Measurements from ENCODE around the gene PLA2G4B.

PLA2G4B gene

DNA sequence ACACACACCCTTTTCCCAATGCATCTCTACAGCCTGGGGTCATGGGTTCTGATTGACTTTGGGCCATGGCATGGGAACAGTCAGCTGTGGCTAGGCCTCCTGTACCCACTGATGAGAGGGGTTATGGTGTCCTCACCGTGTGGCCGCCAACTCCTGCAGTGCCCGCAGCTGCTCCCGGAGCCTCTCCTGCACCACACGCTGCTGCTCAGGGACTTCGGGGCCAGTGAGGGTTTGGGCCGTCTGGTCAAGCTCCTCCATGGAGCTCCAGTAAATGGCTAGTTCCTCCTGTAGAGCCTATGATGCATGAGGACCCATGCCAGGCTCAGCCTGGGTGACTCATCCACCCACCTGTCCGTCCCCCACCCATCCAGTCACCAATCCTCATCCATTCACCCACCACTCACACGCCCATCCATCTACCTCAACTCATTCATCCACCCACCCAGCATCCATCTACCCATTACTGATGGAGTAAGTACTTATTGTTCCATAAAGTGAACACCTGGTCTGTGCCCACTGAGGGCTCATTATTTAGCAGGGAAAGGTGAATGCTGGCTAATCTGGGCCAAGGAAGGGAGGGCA lies 33.6 kb downstream of the PLA2G4B start:
- no peak for DNase-seq

GRCh38 chr15:41873711-41874110 lies 35.1 kb downstream of the PLA2G4B start:
- DNase-seq, result no peak

DNA sequence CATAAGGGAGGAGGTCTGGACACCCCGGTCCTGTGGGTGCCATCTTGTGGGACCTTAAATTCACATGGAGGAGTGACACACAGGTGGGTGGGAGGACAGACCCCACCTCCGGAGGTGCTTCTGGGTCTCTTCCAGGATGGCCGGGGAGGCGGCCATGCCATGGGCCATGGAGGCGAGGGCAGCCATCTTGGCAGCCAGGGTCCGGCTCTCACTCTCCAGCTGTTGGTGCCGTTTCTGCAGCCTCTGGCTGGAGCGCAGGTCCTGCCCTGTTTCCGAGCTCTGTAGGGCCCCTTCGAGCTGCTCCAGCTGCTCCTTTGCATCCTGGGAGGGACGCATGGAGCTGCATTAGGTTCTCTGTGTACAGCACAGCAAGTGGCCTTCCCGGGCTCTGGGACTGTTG lies 36.1 kb downstream of the PLA2G4B start:
- no peak for DNase-seq

DNA sequence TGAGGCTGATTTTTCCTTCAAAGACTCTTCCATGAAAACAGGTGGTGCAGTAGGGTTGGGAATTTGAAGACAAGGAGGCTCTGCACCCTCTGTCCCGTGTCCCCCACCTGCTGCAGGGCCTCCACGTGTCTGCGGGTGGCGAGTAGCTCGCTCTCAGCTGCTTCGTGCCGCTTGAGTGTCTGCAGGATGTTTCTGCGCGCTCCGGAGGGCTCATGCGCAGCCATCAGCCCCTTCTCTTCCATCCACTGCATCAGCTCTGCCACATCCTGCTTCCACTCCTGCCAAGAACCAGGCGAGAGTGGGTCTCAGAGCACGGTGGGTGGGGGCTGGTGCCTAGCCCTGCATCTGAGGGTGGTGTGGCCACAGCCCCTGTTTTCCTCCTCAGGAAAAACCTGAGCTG lies 37.4 kb downstream of the PLA2G4B start:
- DNase-seq, result no peak

DNA sequence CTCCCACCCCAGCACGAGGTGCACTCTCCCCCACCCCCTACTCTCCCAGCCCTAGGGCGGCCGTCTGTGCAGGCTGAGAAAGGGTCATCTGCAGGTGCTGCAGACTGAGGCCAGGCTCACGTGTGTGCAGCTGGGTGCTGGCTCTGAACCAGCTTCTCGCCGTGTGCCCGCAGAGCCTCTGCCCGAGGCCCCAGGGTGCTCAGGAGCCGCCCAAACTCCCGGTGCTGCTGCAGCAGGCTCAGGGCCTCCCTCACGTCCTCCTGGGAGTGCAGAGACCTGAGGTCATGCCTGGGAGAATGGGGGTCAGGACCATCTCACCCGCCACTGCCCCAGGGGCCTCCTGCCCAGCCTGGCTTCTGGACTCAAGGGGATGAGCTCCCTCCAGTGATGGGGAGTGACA lies 38.0 kb downstream of the PLA2G4B start:
- no peak for DNase-seq

DNA sequence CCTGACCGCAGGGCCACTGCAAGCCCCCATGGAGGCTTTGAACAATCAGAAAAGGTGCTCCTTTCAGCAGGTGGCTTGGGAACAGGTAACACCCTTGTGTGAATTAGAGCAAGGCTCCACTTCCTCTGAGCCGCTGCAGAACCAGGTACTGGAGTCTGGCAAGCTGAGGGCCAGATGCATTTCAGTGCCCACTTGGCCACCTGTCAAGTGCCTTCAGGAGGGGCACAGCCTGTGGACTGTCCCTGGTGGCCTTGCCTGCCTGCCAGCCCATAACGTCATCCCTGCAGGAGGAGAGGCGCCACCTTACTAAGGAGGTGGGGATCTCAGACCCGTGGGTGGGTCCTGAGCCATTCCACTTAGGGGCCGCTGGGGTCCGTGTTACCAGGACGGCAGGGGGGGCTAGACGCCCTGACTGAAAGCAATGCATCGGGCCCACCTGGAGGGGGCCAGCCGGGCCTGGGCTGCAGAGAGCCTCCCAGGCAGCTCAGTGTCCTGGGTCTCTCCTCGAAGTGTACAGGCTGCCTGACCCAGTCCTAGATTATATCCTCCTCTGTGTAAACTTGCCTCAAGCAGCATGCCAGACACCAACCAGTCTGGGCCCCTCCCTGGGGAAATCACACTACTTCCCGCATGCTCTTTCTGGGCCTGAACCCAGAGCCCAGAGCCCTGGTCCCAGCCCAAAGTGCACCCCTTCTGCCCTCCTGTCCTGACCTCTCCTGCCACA lies 39.1 kb downstream of the PLA2G4B start:
- no peak for DNase-seq

GRCh38 chr15:41878355-41878699 lies 39.7 kb downstream of the PLA2G4B start:
- no peak for DNase-seq

DNA sequence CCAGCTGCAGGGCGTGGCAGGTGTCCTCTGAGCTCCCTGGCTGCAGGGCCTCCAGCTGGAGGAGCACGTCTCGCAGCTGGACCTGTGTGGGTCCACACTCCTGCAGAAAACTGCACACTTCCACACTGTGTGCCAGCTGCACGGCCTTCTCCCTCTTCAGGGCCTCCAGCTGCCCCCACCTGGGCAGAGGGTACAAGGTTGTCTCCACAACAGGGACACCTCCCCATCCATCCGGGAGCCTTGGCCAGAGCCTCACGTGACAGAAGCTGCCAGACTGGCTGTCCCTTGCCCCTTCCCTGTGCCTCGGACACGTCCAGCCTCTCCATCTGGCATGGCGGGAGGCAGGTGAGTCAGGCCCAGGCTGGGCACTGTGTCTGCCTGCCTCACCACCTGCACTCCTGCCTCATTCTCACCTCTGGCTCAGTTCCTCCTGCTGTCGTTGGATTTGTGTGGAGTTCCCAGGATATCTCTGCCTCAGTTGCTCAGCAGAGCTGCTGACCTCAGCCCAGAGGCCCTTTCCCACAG lies 40.7 kb downstream of the PLA2G4B start:
- no peak for DNase-seq

DNA sequence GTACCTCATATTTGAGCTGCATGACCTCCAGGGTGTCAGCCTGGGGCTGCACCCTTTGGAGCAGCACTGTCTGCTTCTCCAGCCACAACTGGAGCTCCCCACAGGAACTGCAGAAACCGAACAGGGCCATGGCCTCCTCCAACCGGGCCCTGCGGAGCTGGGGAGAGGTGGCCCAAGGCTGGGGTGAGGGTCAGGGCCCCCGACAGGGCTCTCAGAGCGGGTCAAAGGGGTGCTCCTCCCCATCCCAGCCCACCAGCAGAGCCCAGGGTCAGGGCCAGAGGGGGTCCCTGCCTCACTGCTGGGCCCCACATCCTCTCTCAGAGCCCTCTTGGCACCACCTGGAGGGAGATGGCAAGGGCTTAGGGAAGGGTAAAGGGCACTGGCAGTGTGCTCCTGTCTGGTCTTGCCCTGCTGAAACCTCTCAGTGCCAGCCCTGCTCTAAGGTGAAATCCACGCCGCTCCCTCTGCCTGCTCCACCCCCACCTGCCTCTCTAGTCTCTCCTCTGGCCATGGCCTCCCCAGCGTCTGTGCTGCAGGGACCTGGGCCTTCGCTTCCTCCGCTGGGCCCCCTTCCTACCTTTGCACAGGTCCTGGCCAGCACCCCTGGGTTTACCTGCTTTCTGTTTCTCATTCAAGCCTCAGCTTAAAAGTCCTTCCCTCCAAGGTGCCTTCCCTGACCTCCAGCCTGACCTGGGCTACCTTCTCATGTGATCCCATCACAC lies 41.7 kb downstream of the PLA2G4B start:
- DNase-seq, result no peak

DNA sequence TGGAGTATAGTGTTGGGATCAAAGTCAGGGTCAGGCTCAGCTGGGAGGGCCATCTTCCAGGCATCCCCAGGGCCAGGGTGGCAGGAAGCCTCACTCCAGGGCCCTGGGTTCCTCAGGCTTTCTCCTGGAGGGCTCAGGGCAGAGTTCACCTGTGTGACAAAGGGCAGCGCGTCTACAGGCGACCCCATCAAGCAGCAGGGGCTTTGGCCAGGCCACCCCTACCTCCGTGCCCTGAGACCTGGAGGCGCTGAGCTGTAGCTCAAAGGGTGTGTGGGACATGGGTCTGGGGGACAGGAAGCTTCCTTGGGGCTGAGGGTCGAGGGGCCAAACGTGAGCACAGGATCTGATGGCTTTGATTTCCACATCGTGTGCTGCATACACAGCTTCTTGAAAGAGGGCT lies 42.4 kb downstream of the PLA2G4B start:
- no peak for DNase-seq

DNA sequence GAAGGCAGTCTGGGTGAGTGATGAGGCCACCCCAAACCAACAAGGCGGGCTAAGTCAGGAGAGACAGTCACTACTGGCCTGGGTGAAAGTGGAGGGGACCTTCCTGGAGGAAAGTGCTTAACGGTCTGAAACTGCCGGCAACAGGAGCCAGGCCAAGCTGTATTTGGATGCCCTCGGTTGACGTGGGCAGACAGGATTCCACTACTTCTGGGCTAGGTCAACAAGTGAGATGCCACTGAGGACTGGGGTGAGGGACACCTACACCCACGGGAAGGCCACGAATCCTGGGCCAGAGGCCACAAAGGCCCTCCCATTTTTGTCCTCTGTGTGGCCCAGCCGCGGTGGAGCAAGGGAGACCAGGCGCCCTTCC lies 42.9 kb downstream of the PLA2G4B start:
- DNase-seq, result no peak

DNA sequence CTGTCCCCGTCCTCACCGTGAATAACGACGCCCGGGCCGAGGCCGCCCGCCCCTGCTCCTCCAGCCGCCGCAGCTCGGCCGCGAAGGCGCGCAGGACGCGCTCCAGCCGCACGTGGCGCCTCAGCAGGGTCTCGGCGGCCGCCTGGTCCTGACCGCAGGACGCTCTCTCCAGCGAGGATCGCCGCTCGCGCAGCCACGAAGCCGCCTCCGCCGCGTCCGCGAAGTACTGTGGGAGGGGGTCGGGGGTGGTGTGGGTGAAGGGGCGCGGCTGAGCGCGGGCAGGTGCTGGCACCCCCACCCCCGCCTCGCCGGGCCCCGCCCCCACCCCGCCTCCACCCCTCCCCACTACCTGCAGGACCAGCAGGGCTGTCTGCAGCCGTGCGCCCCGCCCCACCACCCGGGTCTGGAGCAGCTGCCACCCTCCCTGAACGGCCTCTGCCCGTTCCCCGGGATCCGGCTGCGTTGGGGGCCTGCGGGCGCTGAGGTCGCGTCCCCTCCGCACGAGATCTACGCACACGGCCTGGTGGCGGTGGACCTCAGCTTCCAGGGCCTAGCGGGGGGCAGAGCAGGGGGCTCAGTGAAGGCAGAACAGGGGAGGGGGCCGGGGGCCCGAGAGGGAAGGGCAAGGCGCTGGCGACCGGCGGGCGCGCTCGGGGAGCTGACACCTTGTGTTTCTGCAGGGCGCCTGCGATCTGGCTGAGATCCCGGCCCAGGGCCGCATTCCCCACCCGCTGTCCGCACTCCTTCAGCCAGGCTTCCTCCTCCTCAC lies 43.5 kb downstream of the PLA2G4B start:
- DNase-seq, result no peak

DNA sequence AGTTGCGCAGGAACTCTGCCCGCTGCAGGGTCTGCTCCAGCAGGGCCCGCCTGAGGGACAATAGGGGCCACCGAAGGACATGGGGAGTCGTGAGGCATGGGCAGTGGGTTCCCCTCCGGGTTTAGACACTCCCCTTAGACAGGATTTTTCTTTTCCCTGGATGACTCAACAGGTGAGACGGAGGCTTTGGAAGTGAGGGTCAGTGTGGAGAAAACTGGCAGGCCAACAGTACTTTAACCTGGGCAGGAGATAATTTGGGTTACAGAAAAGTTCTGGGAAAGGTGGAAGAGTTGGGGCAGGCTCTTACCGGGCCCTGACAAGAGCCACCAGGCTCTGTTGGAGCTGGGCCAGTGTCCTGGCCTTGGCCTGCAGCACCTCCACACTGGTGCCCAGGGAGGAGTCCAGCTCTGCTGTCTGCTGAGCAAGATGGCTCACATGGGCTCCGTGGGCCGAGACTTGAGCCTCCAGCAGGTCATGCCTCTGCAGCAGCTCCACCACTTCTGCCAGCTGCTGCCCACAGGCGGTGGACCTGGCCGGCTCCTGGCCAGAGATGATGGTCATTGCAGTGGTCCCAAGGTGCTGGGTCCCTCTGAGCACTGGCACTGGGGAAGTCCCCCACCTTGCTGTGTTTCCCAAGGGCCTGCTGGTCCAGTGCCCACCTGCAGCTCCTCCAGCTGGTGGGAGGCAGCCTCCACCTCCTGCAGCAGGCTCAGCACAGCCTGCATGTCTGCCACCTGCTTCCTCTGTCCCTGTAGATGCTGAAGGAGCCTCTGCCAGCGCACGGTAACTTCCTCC lies 44.2 kb downstream of the PLA2G4B start:
- no peak for DNase-seq

- no peak for DNase-seq
These were observed 44.8 kb downstream of the PLA2G4B start for GRCh38 chr15:41883484-41883825.

- DNase-seq, result no peak
These were observed 45.8 kb downstream of the PLA2G4B start for GRCh38 chr15:41884458-41884857.

- no peak for DNase-seq
These were observed 46.7 kb downstream of the PLA2G4B start for GRCh38 chr15:41885321-41885720.

DNA sequence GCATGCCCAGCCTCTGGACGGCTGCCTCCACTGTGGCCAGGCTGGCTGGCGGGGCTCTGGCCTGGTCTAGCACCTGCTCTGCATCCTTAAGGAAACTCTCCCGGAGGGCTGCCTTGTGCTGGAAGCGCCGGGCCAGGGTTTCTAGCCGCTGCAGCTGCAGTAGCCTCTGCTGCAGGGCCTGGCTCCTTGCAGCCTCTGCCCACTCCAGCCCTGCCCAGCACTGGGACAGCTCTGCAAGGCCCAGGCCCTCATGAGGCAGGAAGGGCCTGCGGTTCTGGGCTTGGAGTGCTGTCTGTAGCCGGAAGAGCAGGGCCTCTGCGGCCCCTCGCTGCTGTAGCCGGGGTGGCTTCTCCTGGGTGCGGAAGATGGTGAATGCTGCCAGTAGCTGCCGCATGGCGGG lies 47.2 kb downstream of the PLA2G4B start:
- DNase-seq, result no peak

- DNase-seq, result no peak
These were observed 48.1 kb downstream of the PLA2G4B start for GRCh38 chr15:41886741-41887140.

GRCh38 chr15:41887161-41887560 lies 48.5 kb downstream of the PLA2G4B start:
- no peak for DNase-seq

GRCh38 chr15:41887893-41888292 lies 49.2 kb downstream of the PLA2G4B start:
- DNase-seq, result no peak

- DNase-seq, result no peak
These were observed 50.1 kb downstream of the PLA2G4B start for GRCh38 chr15:41888662-41889253.

GRCh38 chr15:41890050-41890690 lies 51.5 kb downstream of the PLA2G4B start:
- no peak for DNase-seq

Measured in hippocampal formation (tissue), 2 donors.